ENCODE data around the gene ST8SIA2.

GRCh38 chr15:92457471-92458041 is 63.9 kb downstream of the ST8SIA2 start:
- TF ChIP-seq, protein P1, sequence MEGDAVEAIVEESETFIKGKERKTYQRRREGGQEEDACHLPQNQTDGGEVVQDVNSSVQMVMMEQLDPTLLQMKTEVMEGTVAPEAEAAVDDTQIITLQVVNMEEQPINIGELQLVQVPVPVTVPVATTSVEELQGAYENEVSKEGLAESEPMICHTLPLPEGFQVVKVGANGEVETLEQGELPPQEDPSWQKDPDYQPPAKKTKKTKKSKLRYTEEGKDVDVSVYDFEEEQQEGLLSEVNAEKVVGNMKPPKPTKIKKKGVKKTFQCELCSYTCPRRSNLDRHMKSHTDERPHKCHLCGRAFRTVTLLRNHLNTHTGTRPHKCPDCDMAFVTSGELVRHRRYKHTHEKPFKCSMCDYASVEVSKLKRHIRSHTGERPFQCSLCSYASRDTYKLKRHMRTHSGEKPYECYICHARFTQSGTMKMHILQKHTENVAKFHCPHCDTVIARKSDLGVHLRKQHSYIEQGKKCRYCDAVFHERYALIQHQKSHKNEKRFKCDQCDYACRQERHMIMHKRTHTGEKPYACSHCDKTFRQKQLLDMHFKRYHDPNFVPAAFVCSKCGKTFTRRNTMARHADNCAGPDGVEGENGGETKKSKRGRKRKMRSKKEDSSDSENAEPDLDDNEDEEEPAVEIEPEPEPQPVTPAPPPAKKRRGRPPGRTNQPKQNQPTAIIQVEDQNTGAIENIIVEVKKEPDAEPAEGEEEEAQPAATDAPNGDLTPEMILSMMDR (IDR thresholded peaks at IDR 0.05), result no peak
- TF ChIP-seq ETV6 (CRISPR knock-in tag; IDR thresholded peaks at IDR 0.05), result no peak
- no peak for TF ChIP-seq CREB1 (CRISPR knock-in tag; IDR thresholded peaks at IDR 0.05)
- TF ChIP-seq, protein P2, sequence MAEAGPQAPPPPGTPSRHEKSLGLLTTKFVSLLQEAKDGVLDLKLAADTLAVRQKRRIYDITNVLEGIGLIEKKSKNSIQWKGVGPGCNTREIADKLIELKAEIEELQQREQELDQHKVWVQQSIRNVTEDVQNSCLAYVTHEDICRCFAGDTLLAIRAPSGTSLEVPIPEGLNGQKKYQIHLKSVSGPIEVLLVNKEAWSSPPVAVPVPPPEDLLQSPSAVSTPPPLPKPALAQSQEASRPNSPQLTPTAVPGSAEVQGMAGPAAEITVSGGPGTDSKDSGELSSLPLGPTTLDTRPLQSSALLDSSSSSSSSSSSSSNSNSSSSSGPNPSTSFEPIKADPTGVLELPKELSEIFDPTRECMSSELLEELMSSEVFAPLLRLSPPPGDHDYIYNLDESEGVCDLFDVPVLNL (CRISPR knock-in tag; IDR thresholded peaks at IDR 0.05; ENCODE audit: borderline replicate concordance, low read depth), result no peak
- no peak for TF ChIP-seq JAZF1 (CRISPR knock-in tag; IDR thresholded peaks at IDR 0.05)
- no peak for TF ChIP-seq ZNF281 (CRISPR knock-in tag; IDR thresholded peaks at IDR 0.05)
- no peak for TF ChIP-seq GABPB1 (CRISPR knock-in tag; IDR thresholded peaks at IDR 0.05)

All from WTC11 (cell line).